Stimulated activated naive CD8-positive, alpha-beta T cell treated with anti-CD3 and anti-CD28 coated beads, Interleukin-15, Interleukin-2, amounts not matched to agents 100 ng/mL and 50 ng/mL, for 24 hours (primary cell): Measurements from ENCODE around the gene ENO3.

Experiments
- H3K27ac Mint-ChIP-seq: one replicate; pipeline ENCODE4 v1.8.0; 2021; ENCODE audit warnings: mild to moderate bottlenecking, mixed read lengths
- H3K27me3 Mint-ChIP-seq: one replicate; pipeline ENCODE4 v1.8.0; 2021; ENCODE audit warnings: mixed read lengths
- H3K36me3 Mint-ChIP-seq: one replicate; pipeline ENCODE4 v1.8.0; 2021; ENCODE audit warnings: low read depth, mixed read lengths
- H3K4me1 Mint-ChIP-seq: one replicate; pipeline ENCODE4 v1.8.0; 2021; ENCODE audit warnings: low read depth, mixed read lengths
- H3K4me3 Mint-ChIP-seq: one replicate; pipeline ENCODE4 v1.8.0; 2021; ENCODE audit warnings: mild to moderate bottlenecking, mixed read lengths
- H3K9me3 Mint-ChIP-seq: one replicate; pipeline ENCODE4 v1.8.0; 2021; ENCODE audit warnings: mixed read lengths

Gene ENO3

DNA sequence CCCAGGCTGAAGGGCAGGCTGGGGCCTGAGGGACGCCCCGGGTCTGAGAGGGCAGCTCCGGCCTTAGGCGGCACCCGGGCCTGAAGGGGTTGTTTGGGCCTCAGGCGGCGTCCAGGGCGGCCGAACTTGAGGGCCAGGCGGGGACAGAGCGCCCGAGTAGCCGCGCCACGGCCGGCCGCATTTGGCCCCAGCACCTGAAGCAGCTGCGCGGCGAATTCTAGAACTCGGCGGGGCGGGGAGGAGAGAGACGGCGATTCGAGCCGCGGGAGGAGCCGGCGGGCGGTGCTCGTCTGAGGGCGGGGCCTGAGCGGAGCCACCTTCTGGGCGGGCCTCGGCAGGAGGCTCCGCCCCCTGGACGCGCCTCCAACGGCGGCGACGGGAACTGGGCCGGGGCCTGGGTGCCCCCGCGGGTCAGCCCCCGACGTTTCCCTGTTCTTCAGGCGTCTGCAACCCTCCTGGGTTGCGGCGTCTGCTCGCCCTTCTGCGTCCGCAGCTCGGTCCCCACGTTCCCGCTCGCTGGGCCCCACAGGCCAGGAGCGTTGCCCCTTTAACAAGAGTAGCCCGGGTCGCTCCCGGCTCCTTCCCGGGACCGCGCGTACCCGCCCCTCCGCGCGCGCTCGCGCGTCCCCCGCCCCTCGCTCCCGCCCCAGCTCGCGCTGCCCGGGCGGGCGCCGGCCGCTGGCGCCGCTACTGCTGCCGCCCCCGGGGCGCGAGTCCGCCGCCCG, 46.5 kb downstream of the ENO3 start, which contains the start of the genes INCA1 and KIF1C:
TSS of gene INCA1 (minus strand) at position 221 of the 725 bp plus-strand sequence. CDS start 3,085 bp downstream, outside the sequence.
TSS of gene KIF1C (plus strand) at position 649 of the 725 bp plus-strand sequence. CDS start 2,297 bp downstream, outside the sequence.
- Mint-ChIP-seq H3K4me3 (peak within 1 kb of the TSS; percentile 83), H3K27me3 (no peaks in the 10 kb centered on the region), H3K4me1 (peaks cover 22% of the 10 kb centered on the region), H3K36me3 (peaks cover 5% of the 10 kb centered on the region), H3K27ac (no peak within 1 kb of the TSS), H3K9me3 (no peaks in the 10 kb centered on the region)

DNA sequence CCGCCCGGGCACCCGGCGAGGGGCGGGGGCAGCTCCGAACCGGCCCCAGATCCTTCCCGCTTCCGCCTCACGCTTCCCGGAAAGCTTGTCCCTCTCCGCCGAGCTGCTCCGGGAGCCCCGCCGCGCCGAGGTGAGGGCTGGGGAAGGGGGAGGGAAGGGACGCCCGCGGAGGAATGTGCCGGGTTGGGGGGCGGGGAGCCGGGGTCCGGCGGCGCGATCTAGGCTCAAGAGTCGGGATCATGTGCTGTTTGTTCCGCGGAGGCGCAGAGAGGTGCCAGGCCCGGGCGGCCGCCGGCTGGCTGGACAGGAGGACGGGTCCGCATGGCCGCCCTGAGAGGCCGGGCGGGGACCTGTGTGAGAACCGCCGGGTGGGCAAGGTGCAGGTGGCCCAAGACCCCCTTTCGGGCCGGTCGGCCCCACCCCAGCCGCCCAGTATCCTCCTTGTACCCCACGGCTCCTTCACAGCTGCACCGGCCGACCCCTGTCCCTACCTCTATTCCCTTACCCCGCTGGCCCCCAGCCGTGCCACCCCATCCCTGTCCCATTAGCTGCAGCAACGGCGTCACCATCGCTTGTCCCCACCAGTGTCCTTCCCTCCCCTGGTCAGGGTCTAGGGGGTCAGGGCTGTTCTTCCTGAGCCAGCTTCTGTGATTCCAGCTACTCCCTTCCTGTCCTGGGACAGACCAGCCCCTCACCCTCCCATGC, 47.3 kb downstream of the ENO3 start:
- Mint-ChIP-seq H3K9me3 (no peaks in the 10 kb centered on the region), H3K27ac (no peak overlapping the region), H3K27me3 (no peaks in the 10 kb centered on the region), H3K4me1 (peaks cover 22% of the 10 kb centered on the region), H3K36me3 (peaks cover 5% of the 10 kb centered on the region), H3K4me3 (peak overlapping the region; percentile 83)

DNA sequence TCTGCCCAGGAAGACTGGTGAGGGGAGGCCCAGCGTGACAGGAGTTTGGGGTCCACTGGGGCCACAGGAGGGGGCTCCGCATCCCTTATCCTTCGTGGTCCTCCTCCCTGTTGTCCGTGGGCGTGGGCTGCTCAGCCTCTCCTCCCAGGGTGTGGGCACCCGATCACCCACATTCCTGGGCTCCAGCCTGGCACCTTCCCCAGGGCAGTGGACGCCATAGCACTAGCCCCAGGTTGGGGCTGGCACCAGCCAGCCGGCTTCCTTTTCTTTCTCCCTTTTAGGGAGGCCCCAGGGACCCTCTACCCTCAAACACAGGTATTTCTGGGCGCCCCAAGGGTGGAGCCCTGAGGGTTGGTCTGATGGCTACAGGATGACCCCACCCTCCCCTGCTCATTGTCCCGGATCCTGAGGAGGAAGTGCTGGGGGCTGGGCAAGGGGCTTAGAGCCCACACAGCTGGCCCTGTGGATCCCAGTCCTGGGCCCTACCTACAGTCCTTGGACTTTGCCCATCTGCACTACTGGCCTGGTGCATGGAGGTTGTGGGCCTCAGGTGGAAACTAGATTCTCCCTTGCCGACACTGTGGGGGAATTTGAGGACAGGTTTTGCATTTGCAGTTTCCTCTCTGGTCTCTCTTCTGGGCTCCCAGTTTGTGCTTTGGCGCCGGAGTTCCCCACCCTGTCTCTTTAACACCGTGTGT, 48.0 kb downstream of the ENO3 start:
- Mint-ChIP-seq H3K36me3 (peaks cover 11% of the 10 kb centered on the region), H3K9me3 (no peaks in the 10 kb centered on the region), H3K27me3 (no peaks in the 10 kb centered on the region), H3K4me3 (peak overlapping the region; percentile 83), H3K27ac (no peak overlapping the region), H3K4me1 (peaks cover 22% of the 10 kb centered on the region)

DNA sequence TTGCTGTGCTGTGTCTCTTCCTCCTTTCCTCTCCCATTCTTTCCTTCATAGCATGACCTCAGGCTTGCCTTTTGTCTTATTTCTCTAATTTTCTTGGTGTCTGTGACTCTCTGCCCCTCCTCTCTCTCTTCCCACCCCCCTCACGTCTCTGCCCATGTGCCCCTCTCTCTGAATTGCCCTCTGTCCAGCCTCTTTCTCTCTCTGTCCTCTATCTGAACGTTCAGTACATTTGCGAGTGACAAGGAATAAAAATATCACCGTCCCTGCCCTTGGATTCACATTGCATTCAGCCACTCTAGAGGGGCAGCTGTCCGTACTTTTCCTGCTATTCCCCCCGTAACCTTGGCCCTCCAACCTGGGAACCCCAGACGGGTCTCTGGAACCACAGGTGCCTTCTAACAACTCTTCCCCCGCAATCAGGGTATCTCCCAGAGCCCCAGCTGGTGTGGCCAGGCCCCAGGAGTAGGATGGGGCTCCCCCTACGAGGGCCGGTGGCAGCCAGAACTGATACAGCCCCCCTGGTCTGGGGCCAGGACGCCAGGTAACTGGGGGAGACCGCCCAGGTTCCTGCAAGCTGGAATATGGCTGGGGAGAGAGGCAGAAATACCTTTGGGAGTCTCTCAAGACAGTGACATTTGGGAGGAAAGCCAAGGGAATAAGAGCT, 48.6 kb downstream of the ENO3 start:
- peaks cover 18% of the 10 kb centered on the region for H3K36me3 Mint-ChIP-seq
- H3K9me3 Mint-ChIP-seq: no peaks in the 10 kb centered on the region
- H3K27ac Mint-ChIP-seq: no peak overlapping the region
- no peaks in the 10 kb centered on the region for H3K27me3 Mint-ChIP-seq
- peaks cover 22% of the 10 kb centered on the region for H3K4me1 Mint-ChIP-seq
- H3K4me3 Mint-ChIP-seq: peak overlapping the region; percentile 83

DNA sequence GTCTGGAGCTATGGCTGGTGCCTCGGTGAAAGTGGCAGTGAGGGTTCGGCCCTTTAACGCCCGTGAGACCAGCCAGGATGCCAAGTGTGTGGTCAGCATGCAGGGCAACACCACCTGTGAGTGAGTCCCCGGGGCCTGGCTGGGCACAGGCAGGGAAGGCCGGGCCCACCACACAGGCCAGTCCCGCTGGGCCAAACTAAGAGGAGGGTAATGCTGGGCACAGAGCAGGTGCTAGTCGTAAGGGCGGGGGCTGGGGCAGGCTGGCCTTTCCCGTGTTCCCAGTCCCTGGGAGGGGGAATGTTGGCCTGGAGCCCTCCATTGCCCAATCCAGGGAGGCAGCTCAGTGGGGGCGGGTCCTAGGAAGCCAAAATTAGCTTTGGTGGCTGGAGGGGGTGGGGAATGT, 49.3 kb downstream of the ENO3 start:
- Mint-ChIP-seq H3K9me3 (no peaks in the 10 kb centered on the region), H3K27ac (no peak overlapping the region), H3K4me3 (no peak overlapping the region), H3K4me1 (peaks cover 18% of the 10 kb centered on the region), H3K36me3 (peaks cover 25% of the 10 kb centered on the region), H3K27me3 (no peaks in the 10 kb centered on the region)

DNA sequence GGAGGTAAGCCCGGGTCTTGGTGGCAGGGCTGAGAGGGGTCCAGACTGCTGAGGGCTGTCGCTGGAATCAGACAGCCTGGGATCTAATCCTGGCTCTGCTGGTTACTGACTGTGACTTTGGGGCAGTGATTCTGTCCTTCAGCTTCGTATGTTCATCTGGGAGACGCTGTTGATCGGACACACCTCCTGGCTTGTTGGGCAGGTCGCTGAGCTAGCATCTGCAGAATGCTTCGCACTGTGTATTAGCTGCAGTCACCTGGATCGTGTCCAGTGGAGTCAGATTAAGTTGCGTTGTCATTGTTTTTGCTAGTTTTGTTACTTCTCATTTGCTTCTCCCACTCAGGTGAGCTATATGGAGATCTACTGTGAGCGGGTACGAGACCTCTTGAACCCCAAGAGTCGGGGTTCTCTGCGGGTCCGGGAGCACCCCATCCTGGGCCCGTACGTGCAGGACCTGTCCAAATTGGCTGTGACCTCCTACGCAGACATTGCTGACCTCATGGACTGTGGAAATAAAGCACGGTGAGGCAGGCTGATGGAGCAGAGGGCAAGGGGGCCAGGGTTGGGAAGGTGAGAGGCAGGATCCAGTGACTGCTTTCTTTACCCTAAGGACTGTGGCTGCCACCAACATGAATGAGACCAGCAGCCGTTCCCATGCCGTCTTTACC, 51.3 kb downstream of the ENO3 start:
- Mint-ChIP-seq H3K27ac (no peak overlapping the region), H3K4me1 (peaks cover 7% of the 10 kb centered on the region), H3K36me3 (peaks cover 36% of the 10 kb centered on the region), H3K9me3 (no peaks in the 10 kb centered on the region), H3K27me3 (no peaks in the 10 kb centered on the region), H3K4me3 (no peak overlapping the region)

DNA sequence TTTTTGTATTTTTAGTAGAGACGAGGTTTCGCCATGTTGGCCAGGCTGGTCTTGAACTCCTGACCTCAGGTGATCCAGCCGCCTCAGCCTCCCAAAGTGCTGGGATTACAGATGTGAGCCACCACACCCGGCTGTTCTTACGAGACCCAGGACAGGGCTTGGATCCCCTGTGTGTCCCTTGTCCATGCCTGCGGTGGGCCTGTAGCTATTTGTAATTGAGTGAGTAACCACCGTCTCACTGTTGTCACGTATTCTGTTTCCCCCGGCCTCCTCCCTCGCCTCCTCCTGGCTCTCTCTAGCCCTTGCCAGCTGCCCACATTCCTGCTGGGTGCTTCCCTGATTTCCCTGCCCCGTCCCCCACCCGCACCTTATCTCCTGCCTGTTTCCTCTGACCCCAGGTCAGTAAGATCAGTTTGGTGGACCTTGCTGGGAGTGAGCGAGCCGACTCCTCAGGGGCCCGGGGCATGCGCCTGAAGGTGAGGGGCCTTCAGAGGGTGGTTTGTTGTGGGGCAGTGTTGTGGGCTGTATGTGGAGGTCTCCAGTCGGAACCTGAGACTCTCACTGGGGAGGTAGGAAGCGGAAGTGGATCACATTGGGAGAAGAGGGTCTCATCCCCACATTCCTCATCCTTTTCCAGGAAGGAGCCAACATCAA, 52.4 kb downstream of the ENO3 start:
- Mint-ChIP-seq H3K4me1 (peaks cover 7% of the 10 kb centered on the region), H3K27ac (no peak overlapping the region), H3K27me3 (no peaks in the 10 kb centered on the region), H3K36me3 (peaks cover 47% of the 10 kb centered on the region), H3K9me3 (no peaks in the 10 kb centered on the region), H3K4me3 (no peak overlapping the region)
